NT2/D1 (cell line): ENCODE results near the gene FAM177A1.
"Not testable (repeated sequence)": the region's sequence is repeated elsewhere in the genome, so short reads cannot be mapped to it uniquely, and the experiment has no call there.

Source experiments
- SUZ12 ChIP-seq: IDR thresholded peaks from 2 replicates; pipeline ENCODE4 v1.6.1; 2011; ENCODE audit not compliant: insufficient read length, insufficient read depth; ENCODE audit errors: extremely low read depth
- YY1 ChIP-seq: IDR thresholded peaks from 2 replicates; pipeline ENCODE4 v1.6.1; 2011; ENCODE audit not compliant: insufficient read length, insufficient read depth
- ZNF274 ChIP-seq: IDR thresholded peaks from 2 replicates; pipeline ENCODE4 v1.6.1; 2011; ENCODE audit warnings: mild to moderate bottlenecking, low read depth, low read length

- TF ChIP-seq ZNF274, YY1, SUZ12: not testable (repeated sequence)
Measured at GRCh38 chr14:35061113-35061791, 15.2 kb downstream of the FAM177A1 start.
